Panc1 (cell line): ENCODE data around the gene MCF2L. TPM values are rescaled to one million over a fixed set of nuclear protein-coding genes. Genes with fewer than 3 reads are reported as not detected.

ENCODE experiments used
- ATAC-seq: fragments of 200-7000 bp; cut with Tn5 transposase; 2 replicates; pipeline ENCODE4 v1.9.1; 2020; ENCODE audit warnings: mild to moderate bottlenecking, moderate library complexity
- BruUV-seq: library from RNA; stranded (reverse); fragments of 400-500 nt; replicated peaks from 2 replicates; lab custom pipeline; 2021; lab: Mats Ljungman, UMichigan
- CTCF ChIA-PET: fragments of 300-600 bp; sonication (Branson Sonifier 250); formaldehyde crosslinking; loops from one replicate; lab custom pipeline; 2022; ENCODE audit warnings: antibody characterized with exemption; lab: Charles Lee
- POLR2A ChIA-PET: fragments of 300-600 bp; sonication (Branson Sonifier 250); formaldehyde crosslinking; loops from one replicate; lab custom pipeline; 2022; ENCODE audit warnings: antibody characterized with exemption; lab: Charles Lee
- DNase-seq: peaks from one replicate; pipeline ENCODE4 v3.0.0-alpha.2; 2010; ENCODE audit warnings: low read depth, low spot score
- H3K27ac ChIP-seq: 2 replicates; pipeline ENCODE4 v1.5.1; 2011; ENCODE audit warnings: mild to moderate bottlenecking, low read length, inconsistent platforms
- H3K27me3 ChIP-seq: fragments of 200-500 bp; sonication (Bioruptor generic); 2 replicates; pipeline ENCODE4 v1.6.0; 2014; ENCODE audit warnings: low read length, inconsistent platforms; ENCODE audit not compliant: control insufficient read depth, insufficient read depth
- H3K36me3 ChIP-seq: fragments of 200-500 bp; sonication (Bioruptor generic); 2 replicates; pipeline ENCODE4 v1.5.1; 2014; ENCODE audit warnings: inconsistent platforms, mild to moderate bottlenecking, low read length, moderate library complexity; ENCODE audit not compliant: control insufficient read depth, insufficient read depth
- H3K4me1 ChIP-seq: 2 replicates; pipeline ENCODE4 v1.5.1; 2011; ENCODE audit warnings: inconsistent platforms, mild to moderate bottlenecking, low read length, moderate library complexity; ENCODE audit not compliant: control insufficient read depth, insufficient read depth
- H3K4me3 ChIP-seq, 2 experiments: 2 replicates each; pipeline ENCODE4 v1.5.1; 2011 to 2012; ENCODE audit warnings: low read depth in 2 of 2, low read length in 2 of 2, mild to moderate bottlenecking in 2 of 2, inconsistent platforms in 1 of 2, moderate library complexity in 1 of 2
- H3K9me3 ChIP-seq: fragments of 200-500 bp; sonication (Bioruptor generic); 2 replicates; pipeline ENCODE4 v1.5.1; 2014; ENCODE audit warnings: low read depth, mild to moderate bottlenecking, inconsistent platforms, low read length, moderate library complexity; ENCODE audit not compliant: control insufficient read depth, insufficient read depth
- POLR2AphosphoS5 ChIP-seq: IDR thresholded peaks from 2 replicates; pipeline ENCODE4 v1.6.1; 2012; ENCODE audit warnings: mild to moderate bottlenecking, low read depth, low read length, moderate library complexity
- SIN3A ChIP-seq: IDR thresholded peaks from 2 replicates; pipeline ENCODE4 v1.6.1; 2012; ENCODE audit warnings: low read depth, mild to moderate bottlenecking, low read length, moderate library complexity, borderline replicate concordance; ENCODE audit not compliant: insufficient read depth
- TCF7L2 ChIP-seq: IDR thresholded peaks from 2 replicates; pipeline ENCODE4 v1.6.1; 2011; ENCODE audit warnings: mild to moderate bottlenecking, low read depth, low read length, inconsistent platforms
- in situ Hi-C: cut with HindIII; loops from 2 replicates; pipeline ENCODE4 v1.10.0; 2016; ENCODE audit warnings: low sequenced_read_pairs, low pct_unique_long_range_greater_than_20kb
- intact Hi-C: fragments of 100-400 bp; cut with micrococcal nuclease; formaldehyde crosslinking; loops from one replicate; pipeline ENCODE4 v1.10.0; 2022; ENCODE audit not compliant: unreplicated experiment
- total RNA-seq: library from RNA; stranded (reverse); gene quantifications from one replicate; pipeline ENCODE4 v1.2.1, GENCODE V29; 2021; ENCODE audit not compliant: unreplicated experiment
- TF ChIP-seq, protein P1 (sequence below), 2 experiments: IDR thresholded peaks; 2 replicates each; pipeline ENCODE4 v1.6.1; 2011 to 2012; ENCODE audit warnings: low read depth in 2 of 2, control low read depth in 1 of 2, low read length in 1 of 2, mild to moderate bottlenecking in 1 of 2, moderate library complexity in 1 of 2; ENCODE audit not compliant: insufficient read depth in 1 of 2
- TF ChIP-seq, protein P2 (sequence below): fragments of 450-650 bp; IDR thresholded peaks from 2 replicates; pipeline ENCODE4 v1.5.1; 2017; ENCODE audit warnings: mild to moderate bottlenecking

The MCF2L gene
- total RNA-seq, 1 experiment from 2014 or later, result 0.57 TPM

DNA sequence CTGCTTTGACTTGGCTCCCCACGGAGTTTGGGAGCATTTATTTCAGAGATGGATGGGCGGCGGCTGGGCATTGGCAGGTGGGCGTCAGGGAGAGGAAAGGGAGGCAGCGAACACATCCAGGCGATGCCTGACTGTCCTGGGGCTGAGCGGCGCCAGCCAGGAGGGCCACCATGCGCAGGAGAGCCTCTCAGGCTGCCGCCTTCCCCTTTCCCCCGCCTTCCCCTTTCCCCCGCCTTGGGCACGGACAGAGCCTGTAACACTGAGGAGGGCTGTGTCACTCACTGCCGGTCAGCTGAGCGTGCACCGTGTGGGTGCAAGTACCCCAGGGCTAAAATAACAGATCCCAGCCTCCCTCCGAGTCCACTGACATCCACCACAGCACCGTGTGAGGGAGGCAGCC is 11.4 kb downstream of the MCF2L start:
- no peaks in the 10 kb centered on the region for H3K4me1 ChIP-seq
- CTCF ChIA-PET, result no interaction called here
- H3K27ac ChIP-seq, result no peak overlapping the region

DNA sequence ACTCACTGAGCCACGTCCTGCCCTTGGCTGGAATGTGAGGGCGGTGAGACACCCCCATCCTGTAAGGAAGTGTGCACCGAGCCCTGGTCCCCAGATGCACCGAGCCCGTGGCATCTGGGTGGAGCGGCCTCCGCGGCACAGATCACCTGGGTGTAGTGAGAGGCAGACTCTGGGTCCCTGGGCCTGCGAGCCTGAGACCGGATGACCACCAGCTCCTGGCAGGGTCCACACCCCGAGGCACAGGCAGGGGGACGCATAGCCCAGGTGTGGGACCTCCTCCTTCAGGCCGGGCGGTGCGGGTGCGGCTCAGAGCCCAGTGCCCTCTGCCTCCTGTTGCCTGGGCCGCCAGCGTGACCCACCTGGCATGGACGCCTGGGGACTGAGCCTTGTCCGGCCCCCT is 12.4 kb downstream of the MCF2L start:
- no peaks in the 10 kb centered on the region for H3K4me1 ChIP-seq
- H3K9me3 ChIP-seq, result no peaks in the 10 kb centered on the region
- H3K27me3 ChIP-seq, result no peaks in the 10 kb centered on the region
- ChIA-PET CTCF (no interaction called here), POLR2A (no interaction called here)
- H3K36me3 ChIP-seq, result no peaks in the 10 kb centered on the region
- no TSS peak for BruUV-seq
- no peak overlapping the region for H3K27ac ChIP-seq
- ATAC-seq, result no peak
- no peak overlapping the region for H3K4me3 ChIP-seq
- intact Hi-C loops, result no loop called here
- in situ Hi-C loops, result no loop called here
- no peak for DNase-seq
- TF ChIP-seq POLR2AphosphoS5, result no peak
- TF ChIP-seq, protein P1, sequence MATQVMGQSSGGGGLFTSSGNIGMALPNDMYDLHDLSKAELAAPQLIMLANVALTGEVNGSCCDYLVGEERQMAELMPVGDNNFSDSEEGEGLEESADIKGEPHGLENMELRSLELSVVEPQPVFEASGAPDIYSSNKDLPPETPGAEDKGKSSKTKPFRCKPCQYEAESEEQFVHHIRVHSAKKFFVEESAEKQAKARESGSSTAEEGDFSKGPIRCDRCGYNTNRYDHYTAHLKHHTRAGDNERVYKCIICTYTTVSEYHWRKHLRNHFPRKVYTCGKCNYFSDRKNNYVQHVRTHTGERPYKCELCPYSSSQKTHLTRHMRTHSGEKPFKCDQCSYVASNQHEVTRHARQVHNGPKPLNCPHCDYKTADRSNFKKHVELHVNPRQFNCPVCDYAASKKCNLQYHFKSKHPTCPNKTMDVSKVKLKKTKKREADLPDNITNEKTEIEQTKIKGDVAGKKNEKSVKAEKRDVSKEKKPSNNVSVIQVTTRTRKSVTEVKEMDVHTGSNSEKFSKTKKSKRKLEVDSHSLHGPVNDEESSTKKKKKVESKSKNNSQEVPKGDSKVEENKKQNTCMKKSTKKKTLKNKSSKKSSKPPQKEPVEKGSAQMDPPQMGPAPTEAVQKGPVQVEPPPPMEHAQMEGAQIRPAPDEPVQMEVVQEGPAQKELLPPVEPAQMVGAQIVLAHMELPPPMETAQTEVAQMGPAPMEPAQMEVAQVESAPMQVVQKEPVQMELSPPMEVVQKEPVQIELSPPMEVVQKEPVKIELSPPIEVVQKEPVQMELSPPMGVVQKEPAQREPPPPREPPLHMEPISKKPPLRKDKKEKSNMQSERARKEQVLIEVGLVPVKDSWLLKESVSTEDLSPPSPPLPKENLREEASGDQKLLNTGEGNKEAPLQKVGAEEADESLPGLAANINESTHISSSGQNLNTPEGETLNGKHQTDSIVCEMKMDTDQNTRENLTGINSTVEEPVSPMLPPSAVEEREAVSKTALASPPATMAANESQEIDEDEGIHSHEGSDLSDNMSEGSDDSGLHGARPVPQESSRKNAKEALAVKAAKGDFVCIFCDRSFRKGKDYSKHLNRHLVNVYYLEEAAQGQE (IDR thresholded peaks at IDR 0.05; ENCODE audit: insufficient read depth in 1 of 2, low read depth in 2 of 2, low read length in 1 of 2), result no peak
- TF ChIP-seq, protein P2, sequence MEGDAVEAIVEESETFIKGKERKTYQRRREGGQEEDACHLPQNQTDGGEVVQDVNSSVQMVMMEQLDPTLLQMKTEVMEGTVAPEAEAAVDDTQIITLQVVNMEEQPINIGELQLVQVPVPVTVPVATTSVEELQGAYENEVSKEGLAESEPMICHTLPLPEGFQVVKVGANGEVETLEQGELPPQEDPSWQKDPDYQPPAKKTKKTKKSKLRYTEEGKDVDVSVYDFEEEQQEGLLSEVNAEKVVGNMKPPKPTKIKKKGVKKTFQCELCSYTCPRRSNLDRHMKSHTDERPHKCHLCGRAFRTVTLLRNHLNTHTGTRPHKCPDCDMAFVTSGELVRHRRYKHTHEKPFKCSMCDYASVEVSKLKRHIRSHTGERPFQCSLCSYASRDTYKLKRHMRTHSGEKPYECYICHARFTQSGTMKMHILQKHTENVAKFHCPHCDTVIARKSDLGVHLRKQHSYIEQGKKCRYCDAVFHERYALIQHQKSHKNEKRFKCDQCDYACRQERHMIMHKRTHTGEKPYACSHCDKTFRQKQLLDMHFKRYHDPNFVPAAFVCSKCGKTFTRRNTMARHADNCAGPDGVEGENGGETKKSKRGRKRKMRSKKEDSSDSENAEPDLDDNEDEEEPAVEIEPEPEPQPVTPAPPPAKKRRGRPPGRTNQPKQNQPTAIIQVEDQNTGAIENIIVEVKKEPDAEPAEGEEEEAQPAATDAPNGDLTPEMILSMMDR, result no peak
- no peak for TF ChIP-seq SIN3A
- TF ChIP-seq TCF7L2, result no peak

More for the DNA sequence above, 11.4 kb downstream of the MCF2L start:
- no peak overlapping the region for H3K4me3 ChIP-seq
- no peaks in the 10 kb centered on the region for H3K9me3 ChIP-seq
- in situ Hi-C loops (no loop called here), intact Hi-C loops (no loop called here)
- no peak for ATAC-seq
- TF ChIP-seq POLR2AphosphoS5, result no peak
- TF ChIP-seq TCF7L2, result no peak
- TF ChIP-seq, protein P2, result no peak
- TF ChIP-seq SIN3A, result no peak
- TF ChIP-seq, protein P1 (IDR thresholded peaks at IDR 0.05; ENCODE audit: insufficient read depth in 1 of 2, low read depth in 2 of 2, low read length in 1 of 2), result no peak
- POLR2A ChIA-PET, result no interaction called here
- H3K36me3 ChIP-seq, result no peaks in the 10 kb centered on the region
- no peaks in the 10 kb centered on the region for H3K27me3 ChIP-seq
- BruUV-seq, result no TSS peak
- DNase-seq, result no peak
